AG09319 (cell line): ENCODE results near the gene TRAK1.

Experiments
- DNase-seq: peaks from one replicate; pipeline ENCODE4 v3.0.0-alpha.2; 2010; ENCODE audit warnings: low read depth; ENCODE audit errors: extremely low read depth
- CTCF ChIP-seq: IDR thresholded peaks from 2 replicates; pipeline ENCODE4 v1.5.1; 2011; ENCODE audit warnings: low read depth, mild to moderate bottlenecking, inconsistent platforms, low read length, moderate library complexity

The TRAK1 gene

DNA sequence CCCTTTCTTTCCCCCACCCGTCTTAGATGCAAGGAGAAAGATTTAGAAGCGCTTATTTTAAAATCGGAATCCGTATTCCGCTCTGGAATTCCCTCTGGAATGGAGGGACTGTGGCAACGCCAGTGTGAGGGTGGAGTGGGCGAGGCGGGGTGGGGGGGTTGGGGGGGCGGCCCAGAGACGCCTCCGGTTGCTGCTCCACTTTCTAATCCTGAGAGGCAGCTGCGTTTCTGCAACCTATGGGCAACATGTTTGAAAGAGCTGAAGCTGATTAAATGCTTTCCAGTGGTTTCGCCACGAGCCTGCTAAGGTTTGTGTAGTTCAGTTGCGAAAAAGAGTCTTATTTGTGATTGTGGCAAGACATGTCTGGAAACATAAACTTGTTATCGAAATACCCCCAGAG lies 174.9 kb downstream of the TRAK1 start, which contains the start of gene CCK:
Gene CCK, minus strand, starts transcription at position 101 of the 400 bp plus-strand sequence. CDS start 2,555 bp downstream, outside the sequence.
- no peak for DNase-seq
- no peak for TF ChIP-seq CTCF

DNA sequence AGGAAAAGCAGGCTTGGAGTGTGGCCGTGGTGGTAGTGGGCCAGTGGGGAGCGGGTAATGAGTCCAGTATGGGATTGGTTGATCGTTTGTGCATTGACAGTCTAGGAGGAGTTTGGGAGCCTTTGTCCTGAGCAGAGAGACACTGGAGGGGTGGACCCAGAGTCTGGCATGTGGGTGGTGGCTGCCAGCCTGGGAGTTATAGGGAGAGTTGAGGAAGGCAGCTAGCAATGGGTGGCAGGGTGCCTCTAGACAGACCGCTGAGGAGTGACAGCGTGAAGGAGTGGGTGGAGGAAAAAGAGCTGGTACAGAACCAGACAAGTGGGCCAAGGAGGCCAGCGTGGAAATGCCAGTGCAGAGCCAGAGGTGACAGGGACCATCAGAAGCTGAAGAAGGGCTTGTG lies 176.7 kb downstream of the TRAK1 start:
- TF ChIP-seq CTCF: no peak
- no peak for DNase-seq

DNA sequence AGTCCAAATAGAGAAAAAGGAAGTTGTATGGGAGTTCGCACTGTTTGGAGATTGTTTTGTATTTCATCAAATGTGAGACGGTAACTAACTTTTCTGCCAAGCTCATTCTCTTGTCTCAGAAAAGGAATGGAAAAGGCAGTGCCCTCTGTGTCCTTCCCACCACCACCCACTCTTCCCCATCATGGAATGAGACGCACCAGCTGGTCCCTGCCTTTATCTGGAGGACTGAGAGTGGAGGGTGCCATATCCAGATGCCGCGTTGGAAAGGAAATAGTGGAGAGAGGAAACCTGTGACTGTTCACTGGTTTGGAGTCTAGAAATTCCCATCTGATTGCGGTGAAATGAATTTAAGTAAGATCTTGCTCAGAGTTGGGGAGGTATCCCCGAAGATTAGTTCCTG lies 178.5 kb downstream of the TRAK1 start:
- no peak for TF ChIP-seq CTCF
- DNase-seq: no peak

- TF ChIP-seq CTCF: no peak
- no peak for DNase-seq
These were observed 179.4 kb downstream of the TRAK1 start for GRCh38 chr3:42270561-42270960.

GRCh38 chr3:42271786-42272185 lies 180.6 kb downstream of the TRAK1 start:
- DNase-seq: no peak
- no peak for TF ChIP-seq CTCF

- TF ChIP-seq CTCF: no peak
- DNase-seq: no peak
These were observed 182.2 kb downstream of the TRAK1 start for GRCh38 chr3:42273361-42273760.

DNA sequence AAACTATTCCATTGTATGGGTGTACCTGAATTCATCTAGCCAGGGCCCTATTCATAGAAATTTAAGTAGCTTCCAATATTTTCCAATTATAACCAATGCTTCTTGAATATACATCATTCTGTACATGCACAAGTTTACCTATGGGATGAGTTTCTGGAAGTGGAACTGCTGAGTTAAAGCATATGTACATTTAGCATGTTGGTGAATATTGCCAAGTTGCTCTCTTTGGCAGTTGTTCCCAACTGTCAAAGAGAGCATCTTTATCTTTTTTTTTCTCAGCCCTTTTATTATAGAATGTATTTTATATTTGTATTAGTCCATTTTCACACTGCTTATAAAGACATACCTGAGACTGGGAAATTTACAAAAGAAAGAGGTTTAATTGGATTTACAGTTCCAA lies 183.1 kb downstream of the TRAK1 start:
- no peak for DNase-seq
- TF ChIP-seq CTCF: no peak
